ENCODE results near the gene IGSF3.
A peak's percentile ranks its signal among the peaks of the same experiment; 100 is the strongest.

IGSF3 gene

DNA sequence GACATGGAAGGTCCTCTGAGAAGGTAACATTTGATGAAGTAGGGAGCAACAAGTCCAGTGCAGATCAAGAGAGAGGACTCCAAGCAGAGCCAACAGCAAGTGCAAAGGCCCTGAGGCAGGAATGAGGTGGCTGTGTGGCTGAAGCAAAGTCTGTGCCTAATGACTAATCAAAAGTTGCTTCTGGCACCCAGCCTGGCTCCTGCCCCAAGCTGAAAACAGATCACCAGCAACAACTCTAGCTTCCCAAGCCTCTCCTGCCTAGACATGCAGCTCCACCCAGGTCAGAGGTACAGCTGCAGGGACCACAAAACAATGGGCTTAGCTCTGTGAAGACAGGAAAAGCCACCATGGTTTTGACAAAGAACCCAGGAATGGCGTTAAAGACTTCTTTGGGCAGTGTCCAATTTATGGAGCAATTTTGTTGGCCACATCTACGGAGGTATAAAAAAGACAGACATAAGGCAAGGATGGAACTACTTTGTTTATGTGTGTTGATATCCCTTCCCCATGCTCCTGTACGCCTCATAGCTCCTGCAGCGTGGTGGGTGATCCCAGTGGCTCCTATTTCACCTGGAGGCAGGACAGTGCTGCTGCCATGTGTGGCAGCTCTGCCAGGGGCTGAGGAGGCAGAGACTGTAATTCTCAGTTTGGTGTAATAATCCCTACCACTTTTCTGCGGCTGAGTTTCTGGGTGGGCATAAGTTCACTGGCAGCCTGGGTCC is 26.4 kb upstream of the IGSF3 start:
- no peaks in the 10 kb centered on the region for H3K36me3 Mint-ChIP-seq (ENCODE audit: low read depth)
- peak overlapping the region; percentile 40 to 63 (median 54) for H3K27ac Mint-ChIP-seq
- peaks cover 14% of the 10 kb centered on the region for H3K27me3 Mint-ChIP-seq (ENCODE audit: low read depth)
- H3K4me3 Mint-ChIP-seq: no peak overlapping the region
- H3K9me3 Mint-ChIP-seq: no peaks in the 10 kb centered on the region
- TF ChIP-seq CTCF (IDR thresholded peaks at IDR 0.05; ENCODE audit: unreplicated experiment in 3 of 3): no peak
- peaks cover 60% of the 10 kb centered on the region for H3K4me1 Mint-ChIP-seq

- Mint-ChIP-seq H3K27me3 (ENCODE audit: low read depth) (peaks cover 14% of the 10 kb centered on the region), H3K9me3 (no peaks in the 10 kb centered on the region), H3K36me3 (ENCODE audit: low read depth) (no peaks in the 10 kb centered on the region), H3K4me3 (peak overlapping the region in 1 of 3 experiments; percentile 2), H3K27ac (peak overlapping the region; percentile 7 to 63 (median 35)), H3K4me1 (peaks cover 58% of the 10 kb centered on the region)
- TF ChIP-seq CTCF (IDR thresholded peaks at IDR 0.05; ENCODE audit: unreplicated experiment in 3 of 3): no peak
These were observed 25.3 kb upstream of the IGSF3 start for GRCh38 chr1:116692879-116693278.

DNA sequence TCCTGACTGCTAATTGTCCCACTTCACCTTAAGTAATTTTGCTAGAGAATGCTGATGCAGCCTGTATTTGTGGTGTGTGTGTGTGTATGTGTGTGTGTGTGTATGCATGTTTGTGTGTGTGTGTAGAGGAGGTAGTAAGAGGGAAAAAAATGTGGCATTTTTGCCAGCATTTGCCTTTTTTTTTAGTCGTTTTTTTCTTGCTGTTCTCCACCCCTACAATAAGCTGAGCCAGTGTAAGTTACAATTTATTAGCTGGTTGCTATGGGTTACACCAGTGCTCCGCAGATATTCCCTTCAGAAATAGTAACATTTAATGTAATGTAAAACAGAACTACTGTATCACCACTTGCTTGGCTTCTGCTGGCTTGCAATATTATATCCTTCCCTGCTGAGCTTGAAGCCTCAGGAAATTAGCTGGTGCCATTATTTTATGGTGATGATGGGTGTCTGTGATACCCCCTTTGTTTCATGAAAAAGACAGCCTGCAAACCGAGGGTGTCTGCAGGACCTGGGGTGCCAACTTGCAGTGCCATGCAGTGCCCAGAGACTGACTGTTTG is 23.4 kb upstream of the IGSF3 start:
- H3K4me3 Mint-ChIP-seq: no peak overlapping the region
- H3K36me3 Mint-ChIP-seq (ENCODE audit: low read depth): no peaks in the 10 kb centered on the region
- H3K27ac Mint-ChIP-seq: peak overlapping the region; percentile 1 to 39 (median 7)
- H3K27me3 Mint-ChIP-seq (ENCODE audit: low read depth): peaks cover 17% of the 10 kb centered on the region
- no peak for TF ChIP-seq CTCF (IDR thresholded peaks at IDR 0.05; ENCODE audit: unreplicated experiment in 3 of 3)
- peaks cover 55% of the 10 kb centered on the region for H3K4me1 Mint-ChIP-seq
- H3K9me3 Mint-ChIP-seq: no peaks in the 10 kb centered on the region

GRCh38 chr1:116690396-116690848 is 22.9 kb upstream of the IGSF3 start:
- H3K27ac Mint-ChIP-seq: peak overlapping the region; percentile 1 to 39 (median 7)
- peaks cover 19% of the 10 kb centered on the region for H3K27me3 Mint-ChIP-seq (ENCODE audit: low read depth)
- H3K4me3 Mint-ChIP-seq: no peak overlapping the region
- no peak for TF ChIP-seq CTCF (IDR thresholded peaks at IDR 0.05; ENCODE audit: unreplicated experiment in 3 of 3)
- H3K9me3 Mint-ChIP-seq: no peaks in the 10 kb centered on the region
- H3K4me1 Mint-ChIP-seq: peaks cover 59% of the 10 kb centered on the region
- H3K36me3 Mint-ChIP-seq (ENCODE audit: low read depth): no peaks in the 10 kb centered on the region

GRCh38 chr1:116686723-116687352 is 19.3 kb upstream of the IGSF3 start:
- TF ChIP-seq CTCF (IDR thresholded peaks at IDR 0.05; ENCODE audit: unreplicated experiment in 3 of 3): no peak
- peaks cover 35% of the 10 kb centered on the region for H3K4me1 Mint-ChIP-seq
- no peaks in the 10 kb centered on the region for H3K36me3 Mint-ChIP-seq (ENCODE audit: low read depth)
- peak overlapping the region in 1 of 3 experiments; percentile 10 for H3K27ac Mint-ChIP-seq
- peaks cover 6% of the 10 kb centered on the region for H3K27me3 Mint-ChIP-seq (ENCODE audit: low read depth)
- no peaks in the 10 kb centered on the region for H3K9me3 Mint-ChIP-seq
- H3K4me3 Mint-ChIP-seq: no peak overlapping the region

Data from nephron (organoid).